Stimulated activated CD8-positive, alpha-beta memory T cell treated with anti-CD3 and anti-CD28 coated beads, Interleukin-4, amount 100 ng/mL, for 1 hour (primary cell): Measurements from ENCODE around the gene KLHL1.

ENCODE experiments used
- DNase-seq, 2 donors: peaks; one replicate each; pipeline ENCODE4 v3.0.0-alpha.2; 2020; ENCODE audit warnings: low read depth in 2 of 2, low spot score in 1 of 2

Gene KLHL1

GRCh38 chr13:69690999-69691398 lies 417.3 kb downstream of the KLHL1 start:
- no peak for DNase-seq

DNA sequence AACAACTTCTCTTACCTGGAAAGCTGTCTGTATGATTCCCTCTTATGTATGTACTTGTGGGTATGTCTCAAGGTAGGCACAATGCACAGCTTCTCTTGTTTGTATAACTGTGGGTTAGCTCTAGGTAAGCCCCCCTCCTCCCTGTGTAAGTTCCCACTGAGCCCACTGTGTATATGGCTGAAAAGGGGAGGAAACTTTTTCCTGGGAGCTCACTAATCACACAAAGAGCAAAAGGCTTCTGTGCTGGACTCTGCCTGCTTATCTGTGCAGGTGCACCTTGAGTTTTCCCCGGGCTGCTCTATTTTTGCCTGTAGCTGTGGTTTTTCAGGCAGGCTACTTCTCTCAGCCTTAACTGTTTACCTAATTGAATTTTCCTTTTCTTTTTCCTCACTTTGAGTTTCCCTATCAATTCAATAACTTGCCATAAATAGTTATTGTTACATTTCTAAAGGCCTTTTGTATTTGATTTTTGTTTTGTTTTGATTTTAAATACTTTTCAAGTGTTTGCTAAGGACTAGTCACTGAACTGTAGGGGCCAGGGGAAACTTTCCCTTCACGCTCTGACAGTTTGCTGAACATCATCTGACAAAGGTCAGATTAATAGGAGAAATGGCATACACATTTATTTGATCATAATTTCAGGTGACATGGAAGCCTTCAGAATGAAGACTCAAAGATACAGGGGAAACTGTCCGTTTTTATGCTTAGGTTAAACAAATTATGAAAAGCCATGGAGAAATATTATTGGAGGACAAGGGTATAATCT lies 424.1 kb downstream of the KLHL1 start:
- no peak for DNase-seq

DNA sequence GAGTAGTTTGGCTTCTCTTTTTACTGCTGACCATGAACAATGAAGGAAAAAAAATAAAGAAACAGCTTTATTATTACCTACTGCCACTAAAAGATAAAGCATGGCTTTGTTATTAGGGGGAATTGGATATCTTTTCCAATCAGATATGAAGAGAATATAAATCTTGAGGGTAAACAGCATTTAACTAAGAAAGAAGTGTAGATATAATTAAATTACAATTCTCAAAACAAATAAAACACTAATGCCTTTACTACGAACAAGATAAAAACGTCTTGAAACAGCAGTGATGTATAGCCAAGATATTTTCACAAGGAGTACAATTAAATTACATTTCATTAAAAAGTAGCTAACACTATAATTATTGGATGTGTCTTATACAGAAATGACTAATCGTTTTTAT lies 426.5 kb downstream of the KLHL1 start:
- no peak for DNase-seq

DNA sequence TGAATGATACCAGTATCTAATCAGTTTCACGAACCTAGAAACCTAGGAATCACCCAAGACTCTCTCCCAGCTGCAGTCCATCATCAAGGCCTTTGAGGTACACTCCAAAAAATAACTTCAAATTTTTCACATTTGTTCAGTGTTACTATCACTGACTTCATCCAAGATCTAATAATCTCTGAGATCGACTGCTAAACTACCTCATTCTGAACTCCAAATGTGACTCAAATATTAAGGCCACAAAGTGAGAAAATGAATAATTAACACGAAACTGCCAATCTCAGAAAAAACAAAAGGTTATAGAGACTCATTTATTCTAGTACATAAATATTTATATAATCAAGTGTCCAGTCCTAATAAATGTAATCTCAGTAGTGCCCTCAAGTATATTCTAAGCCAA lies 430.9 kb downstream of the KLHL1 start:
- DNase-seq = no peak

DNA sequence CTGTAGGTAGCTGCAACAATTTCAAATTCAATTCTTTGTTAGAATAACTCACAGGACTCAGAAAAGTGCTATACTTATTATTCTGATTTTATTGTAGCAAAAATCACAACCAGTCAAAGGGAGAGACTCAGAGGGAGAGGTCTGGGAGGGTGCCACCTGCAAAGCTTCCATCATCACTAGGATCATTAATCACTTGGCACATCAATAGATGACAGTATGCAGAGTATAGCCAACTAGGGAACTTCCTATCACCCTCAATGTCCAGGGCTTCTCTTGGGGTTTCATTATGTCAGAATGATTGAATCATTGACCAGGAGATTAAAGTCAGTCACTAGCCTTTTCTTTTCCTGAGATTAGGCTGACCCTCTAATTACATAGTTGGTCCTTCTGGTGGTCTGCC lies 432.0 kb downstream of the KLHL1 start:
- DNase-seq = no peak

DNA sequence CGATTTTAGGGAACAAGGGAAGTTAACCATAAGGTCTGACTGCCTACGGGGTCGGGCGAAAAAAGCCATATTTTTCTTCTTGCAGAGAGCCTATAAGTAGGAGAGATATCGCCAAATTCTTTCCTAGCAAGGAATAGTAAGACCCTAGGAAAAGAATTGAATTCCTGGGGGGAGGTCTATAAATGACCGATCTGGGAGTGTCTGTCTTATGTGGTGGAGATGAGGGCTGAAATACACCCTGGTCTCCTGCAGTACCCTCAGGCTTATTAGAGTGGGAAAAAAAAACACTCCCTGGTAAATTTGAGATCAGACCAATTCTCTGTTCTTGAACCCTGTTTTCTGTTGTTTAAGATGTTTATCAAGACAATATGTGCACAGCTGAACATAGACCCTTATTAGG lies 448.1 kb downstream of the KLHL1 start:
- DNase-seq = no peak

- DNase-seq = no peak
These were observed 450.6 kb downstream of the KLHL1 start for GRCh38 chr13:69657676-69658075.

DNA sequence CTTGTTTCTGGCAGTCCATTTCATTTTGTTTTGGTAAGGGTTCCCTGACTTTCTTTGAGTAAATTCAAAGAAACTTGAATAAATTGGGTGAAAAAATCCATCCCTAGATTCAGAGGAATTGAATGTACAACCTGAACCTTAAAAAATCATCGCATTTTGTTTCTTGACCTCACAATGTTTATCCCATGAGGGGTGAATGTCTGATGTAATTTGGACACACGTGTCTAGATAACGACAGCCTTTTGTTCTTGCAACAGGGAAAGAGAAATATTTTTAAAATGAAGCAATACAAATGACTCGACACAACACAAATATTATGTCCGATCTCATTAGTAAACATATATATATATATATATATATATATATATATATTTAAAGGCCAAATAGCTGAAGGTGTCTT lies 453.9 kb downstream of the KLHL1 start:
- no peak for DNase-seq
